Cardiac septum (tissue), 1 donor: ENCODE measurements around the gene LRRC45. TPM values are rescaled to one million over a fixed set of nuclear protein-coding genes. Genes with fewer than 3 reads are reported as not detected.

Experiments
- DNase-seq: peaks from one replicate; pipeline ENCODE4 v3.0.0-alpha.2; 2020; ENCODE audit warnings: low spot score
- intact Hi-C: fragments of 100-400 bp; cut with DNase I; formaldehyde crosslinking; loops from one replicate; pipeline ENCODE4 v1.14.0; 2022
- total RNA-seq: library from RNA; stranded (reverse); fragmentation: NEBNext Ultra II Directional; extraction: Animal tissue kit (Norgen Biotek cat#: 25700); gene quantifications from one replicate; pipeline ENCODE4 v1.2.1, GENCODE V29; 2021
- donor health status: DM: no; HTN: no; CAD: no.

LRRC45 gene
- total RNA-seq, 1 donor from 2014 or later = 3.3 TPM

DNA sequence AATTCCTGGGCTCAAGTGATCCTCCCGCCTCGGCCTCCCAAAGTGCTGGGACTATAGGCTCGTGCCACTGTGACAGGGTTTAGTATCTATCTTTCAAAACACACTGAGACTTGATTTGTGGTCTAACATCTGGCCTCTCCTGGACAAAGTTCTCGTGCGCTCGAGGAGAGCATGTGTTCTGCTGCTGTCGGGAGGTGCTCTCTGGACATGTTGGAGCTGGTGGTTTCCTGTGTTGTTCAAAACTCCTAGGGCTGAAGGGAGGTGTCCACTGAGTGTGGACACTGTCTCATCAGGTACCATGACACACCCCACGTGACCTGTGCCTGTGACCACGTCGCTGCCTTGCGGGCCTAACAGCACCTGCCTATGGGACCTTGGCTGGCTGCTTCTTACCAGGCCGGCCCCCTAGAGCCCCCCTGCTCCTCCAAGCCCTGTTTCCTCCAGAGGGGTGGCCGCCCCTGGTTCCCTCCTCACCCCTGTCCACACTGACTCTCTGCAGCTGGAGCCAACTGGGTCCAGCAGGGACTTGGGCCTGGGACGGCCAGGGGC, 22.9 kb downstream of the LRRC45 start:
- intact Hi-C loops = no loop called here
- DNase-seq = no peak

DNA sequence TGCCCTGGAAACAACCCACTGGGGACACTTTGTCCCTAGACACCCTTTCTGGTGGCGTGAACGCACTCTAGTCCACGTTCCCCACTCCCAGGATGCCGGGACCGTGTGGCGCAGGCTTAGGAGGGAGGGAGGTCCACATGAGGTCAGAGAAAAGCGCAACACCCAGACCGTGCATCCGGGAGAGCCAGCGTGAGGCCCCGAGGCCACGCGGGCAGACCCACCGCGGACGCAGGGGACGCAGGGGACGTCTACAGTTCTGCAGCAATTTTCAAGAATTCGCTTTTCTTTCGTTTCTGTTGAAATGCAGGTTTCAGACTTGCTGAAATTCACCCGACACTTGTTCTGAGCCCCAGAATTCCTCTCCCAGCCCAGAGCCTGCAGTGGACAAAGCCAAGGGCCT, 23.8 kb downstream of the LRRC45 start:
- intact Hi-C loops = no loop called here
- no peak for DNase-seq

DNA sequence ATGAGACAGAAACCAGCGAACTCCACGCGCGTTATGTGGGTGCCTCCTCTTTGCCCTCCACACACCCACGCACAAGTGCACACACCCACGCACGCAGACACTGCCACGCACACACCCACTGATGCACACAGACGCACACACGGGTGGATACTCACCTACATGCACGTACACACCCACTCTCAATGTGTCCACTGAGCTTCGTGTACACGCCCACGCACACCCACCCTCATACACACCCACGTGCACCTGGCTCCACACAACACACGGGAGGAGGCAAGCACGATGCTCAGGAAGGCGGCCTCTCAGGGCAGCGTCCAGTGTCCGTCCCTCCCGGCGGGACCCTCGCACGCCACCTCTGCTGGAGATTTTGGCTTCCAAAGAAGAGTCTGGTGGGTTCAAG, 24.3 kb downstream of the LRRC45 start:
- DNase-seq = no peak
- intact Hi-C loops = no loop called here

DNA sequence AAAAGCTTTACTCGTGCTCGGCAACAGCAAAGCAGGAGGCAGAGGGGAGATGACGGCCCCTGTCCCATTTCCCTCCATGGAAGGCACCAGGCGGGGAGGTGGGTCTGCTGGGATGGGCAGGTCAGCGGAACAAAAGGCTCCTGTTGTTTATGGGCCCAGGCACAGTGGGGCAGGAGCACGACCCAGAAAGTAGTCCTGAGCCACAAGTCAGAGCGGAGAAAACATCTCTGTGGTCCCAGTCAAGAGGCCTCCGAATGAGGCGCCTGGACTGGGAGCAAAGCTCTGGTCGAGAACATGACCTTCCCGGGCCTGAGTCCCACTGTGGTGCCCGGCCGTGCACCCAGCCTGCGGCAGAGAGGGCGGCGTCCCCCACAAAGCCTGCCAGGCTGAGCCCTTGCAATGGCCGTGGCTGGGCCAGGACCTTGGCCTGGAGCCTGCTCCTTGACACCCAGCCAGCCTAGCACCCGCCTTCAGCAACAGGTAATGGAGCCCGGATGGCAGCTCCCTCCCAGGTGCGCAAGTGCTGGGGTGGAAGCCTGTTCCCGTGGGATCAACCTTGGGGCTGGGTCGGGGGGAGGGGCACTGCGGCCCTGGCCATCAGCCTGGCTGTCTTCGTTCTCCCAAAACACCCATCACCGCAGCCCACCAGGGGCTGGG, 24.9 kb downstream of the LRRC45 start:
- intact Hi-C loops = no loop called here
- no peak for DNase-seq

DNA sequence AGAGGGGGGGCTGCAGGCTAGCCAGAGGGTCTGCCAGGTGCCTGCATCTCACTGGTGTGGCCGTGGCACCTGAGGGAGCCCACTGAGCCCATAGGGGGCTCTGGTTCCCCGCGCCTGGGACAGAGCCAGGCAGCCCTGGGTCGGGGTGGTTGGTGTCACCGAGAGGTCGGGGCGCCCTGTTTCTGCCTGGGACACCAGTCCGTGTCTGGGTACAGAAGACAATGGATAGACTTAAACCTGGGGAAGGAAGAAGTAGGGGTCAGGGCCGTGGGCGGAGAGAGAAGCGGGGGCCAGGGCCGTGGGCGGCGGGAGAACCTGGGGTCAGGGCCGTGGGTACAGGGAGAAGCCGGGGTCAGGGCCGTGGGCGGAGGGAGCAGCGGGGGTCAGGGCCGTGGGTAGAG, 25.5 kb downstream of the LRRC45 start:
- DNase-seq = no peak
- intact Hi-C loops = no loop called here

DNA sequence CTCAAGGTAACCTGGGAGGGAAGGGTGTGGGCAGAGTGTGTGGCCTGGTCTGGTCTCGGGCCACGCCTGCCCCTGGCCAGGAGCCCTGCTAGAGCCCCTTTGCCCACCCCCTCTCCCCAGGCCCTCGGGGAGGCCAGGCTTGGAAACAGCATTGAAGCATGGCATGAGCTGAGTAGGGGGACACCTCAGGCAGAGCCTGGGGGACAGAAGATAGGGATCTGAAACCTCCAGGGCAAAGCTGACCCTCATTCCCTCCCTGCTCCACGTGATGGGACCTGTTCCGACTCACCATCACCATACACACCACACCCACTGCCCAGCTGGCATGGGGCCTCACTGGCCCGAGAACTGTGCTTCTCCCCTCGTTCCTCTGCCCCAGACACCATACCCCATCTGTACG, 26.0 kb downstream of the LRRC45 start:
- no peak for DNase-seq
- intact Hi-C loops = no loop called here

DNA sequence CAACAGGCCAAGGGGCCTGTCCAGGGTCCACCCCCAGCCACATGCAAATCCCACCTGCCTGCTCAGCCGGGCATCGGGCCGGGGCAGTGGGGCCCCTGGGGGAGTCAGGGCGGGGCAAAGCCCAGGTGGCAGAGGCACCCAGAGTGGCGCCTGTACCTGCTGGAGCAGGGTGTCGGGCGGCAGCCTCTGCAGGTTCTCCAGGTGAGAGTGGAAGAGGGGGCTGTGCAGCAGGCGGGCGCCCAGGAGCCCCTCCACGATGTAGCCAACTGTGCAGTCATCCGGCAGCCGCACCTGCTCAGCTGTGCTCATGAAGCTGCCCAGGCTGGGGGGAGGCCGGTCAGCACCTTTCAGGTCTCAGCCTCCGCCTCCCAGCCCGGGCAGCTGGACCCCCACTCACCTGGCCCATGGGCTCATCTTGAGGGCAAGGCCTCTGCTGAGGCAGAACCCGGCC, 26.4 kb downstream of the LRRC45 start:
- DNase-seq = no peak
- intact Hi-C loops = no loop called here

DNA sequence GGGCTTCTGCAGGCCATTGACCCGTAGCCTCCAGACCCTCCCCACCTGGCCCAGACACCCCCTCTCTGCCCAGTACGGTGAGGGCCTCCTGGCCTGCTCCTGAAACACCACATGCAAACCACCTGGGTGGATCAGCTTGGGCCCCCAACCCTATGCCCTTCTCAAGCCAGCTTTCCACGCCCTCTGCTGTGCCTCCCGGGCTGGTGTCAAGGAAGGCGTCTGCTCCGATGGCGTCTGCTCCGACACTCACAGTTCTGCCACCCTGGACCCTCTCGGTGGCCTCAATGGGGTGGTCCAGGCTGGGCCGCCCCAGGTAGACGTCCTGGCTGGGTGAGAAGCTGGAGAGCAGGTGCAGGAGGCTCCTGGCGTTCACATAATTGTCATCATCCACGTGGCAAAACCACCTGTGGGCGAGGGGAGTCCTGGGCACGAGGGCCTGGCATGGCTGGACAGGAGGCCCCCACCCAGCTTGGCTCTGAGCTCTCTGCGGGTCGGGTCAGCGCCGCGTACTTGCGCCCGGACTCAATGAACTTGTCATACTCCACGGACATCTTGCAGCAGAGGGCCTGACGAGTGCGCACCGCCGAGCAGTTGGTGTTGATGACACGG, 27.2 kb downstream of the LRRC45 start:
- intact Hi-C loops = no loop called here

DNA sequence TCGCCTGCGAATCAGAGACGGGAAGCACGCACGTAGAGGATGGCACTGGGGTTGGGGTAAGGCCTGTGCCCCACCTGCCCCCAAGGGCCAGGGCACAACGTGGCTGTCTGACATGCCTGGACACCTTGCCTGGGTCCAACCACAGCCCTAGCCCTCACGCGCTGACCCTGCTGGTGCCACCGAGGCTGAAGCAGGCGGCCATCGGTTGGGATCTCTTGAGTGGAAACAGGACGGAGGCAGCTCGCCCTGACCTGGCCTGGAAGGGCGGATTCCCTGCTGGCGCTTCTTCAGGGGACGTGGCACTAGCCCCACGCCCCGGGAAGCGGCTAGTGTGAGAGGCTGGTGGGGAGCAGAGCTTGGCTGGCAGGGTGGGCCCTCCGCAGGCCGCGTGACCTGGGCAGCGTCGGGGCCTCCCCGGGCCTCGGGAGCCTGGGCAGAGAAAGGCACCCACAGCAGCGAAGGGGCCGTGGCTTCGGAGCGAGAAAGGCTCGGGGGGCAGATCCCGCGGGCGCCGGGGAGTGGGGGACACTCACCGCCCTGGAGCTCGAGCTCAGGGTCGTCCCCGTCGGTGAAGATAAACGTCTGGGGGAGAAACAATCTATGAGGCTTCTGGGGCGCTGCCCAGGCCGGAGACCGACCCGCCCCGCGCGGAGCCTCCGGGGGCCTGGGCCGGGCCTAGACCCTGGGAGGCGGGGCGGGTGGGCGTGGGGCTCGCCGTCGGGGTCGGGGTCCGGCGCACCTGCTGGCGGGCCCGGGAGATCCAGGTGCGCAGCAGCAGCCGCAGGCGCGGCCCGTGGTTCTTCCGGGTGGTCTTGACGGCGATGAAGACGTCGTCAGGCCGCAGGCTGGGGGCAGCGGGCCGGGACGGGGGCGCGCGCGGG, 27.9 kb downstream of the LRRC45 start:
- intact Hi-C loops = no loop called here
- DNase-seq = no peak

More for the DNA sequence above, 27.2 kb downstream of the LRRC45 start:
- DNase-seq = no peak

DNA sequence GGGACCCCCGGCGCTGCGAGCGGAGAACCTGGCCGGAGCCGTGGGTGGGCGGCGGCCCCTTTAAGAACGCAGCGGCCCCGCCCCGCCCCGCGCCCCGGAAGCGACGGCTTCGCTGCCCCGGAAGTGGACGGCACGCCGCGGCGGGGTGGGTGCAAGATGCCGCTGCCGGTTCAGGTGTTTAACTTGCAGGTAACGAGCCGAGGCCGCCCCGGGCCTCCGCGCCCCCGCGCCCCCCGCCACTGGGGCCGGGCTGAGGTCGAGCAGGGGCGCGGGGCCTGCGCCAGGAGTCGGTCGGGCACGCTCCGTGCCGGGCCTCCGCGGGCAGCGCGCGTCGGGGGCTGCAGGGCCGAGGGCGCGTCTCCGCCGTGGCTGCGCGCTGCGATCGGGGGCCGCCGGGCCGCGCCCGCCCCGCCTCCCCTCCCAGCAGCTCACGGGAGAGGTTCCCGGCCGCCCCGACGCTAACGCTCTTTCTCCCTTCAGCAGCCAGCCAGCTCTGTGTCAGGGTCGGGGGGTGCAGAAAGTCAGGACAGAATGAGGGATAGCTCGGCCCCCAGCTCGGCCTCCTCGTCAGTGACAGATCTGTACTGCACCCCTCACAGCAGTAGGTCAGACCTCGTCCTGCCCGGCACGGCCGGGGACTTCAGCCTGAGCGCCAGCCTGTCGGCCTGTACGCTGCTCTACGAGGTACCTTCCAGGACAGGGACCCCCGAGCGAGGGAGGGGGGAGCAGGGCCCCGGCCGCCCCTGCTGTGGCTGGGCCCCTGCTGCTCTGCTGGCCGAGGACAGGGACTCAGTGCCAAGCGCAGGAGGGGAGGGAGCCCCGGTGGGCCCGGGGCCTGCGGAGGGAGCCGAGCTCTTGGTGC, 28.9 kb downstream of the LRRC45 start, which contains the start of the genes GPS1 and RFNG:
Gene GPS1, plus strand, starts transcription at position 123 of the 862 bp plus-strand sequence. Its CDS starts 34 bp downstream, at position 157.
Gene RFNG, minus strand, starts transcription at position 36 of the 862 bp plus-strand sequence. CDS start 45 bp downstream, outside the sequence.
- DNase-seq = peak; percentile 90
- intact Hi-C loops = no loop called here

DNA sequence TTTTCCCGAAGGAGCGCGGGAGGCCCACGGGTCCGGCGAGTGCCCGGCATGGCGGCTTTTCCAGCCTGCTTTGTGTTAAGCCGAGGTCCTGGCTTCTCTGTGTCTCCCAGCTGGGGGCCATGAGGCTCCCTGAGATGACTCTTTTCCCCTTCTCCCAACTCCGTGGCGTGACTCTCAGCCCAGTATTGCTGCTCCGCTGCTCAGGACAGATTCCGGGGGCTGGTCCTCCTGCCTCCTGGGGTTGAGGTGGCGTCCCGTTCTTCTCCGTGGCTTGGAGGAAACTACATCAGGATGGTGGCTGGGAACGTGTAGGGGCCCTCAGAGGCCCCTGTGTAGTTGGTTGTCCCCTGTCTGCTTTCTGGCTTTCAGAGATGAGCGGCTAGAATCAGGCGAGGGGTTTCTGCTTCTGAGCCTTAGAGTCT, 29.5 kb downstream of the LRRC45 start:
- intact Hi-C loops = no loop called here
- no peak for DNase-seq

DNA sequence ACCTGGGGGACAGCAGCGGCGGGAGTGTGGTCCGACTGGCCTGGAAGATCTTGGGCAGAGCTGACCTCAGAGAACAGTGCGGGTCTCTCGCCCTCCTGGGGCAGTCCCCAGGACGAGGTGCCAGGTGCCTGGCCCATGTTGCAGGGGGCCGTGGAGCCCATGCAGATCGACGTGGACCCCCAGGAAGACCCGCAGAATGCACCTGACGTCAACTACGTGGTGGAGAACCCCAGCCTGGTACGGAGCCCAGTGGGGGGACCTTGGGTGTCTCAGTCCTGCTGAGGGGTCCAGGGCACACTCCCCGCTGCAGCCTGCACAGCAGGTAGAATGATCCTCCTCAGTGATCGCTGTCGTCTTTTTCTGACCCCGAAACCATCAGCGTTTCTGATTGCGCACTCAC, 30.0 kb downstream of the LRRC45 start:
- intact Hi-C loops = no loop called here
- no peak for DNase-seq

DNA sequence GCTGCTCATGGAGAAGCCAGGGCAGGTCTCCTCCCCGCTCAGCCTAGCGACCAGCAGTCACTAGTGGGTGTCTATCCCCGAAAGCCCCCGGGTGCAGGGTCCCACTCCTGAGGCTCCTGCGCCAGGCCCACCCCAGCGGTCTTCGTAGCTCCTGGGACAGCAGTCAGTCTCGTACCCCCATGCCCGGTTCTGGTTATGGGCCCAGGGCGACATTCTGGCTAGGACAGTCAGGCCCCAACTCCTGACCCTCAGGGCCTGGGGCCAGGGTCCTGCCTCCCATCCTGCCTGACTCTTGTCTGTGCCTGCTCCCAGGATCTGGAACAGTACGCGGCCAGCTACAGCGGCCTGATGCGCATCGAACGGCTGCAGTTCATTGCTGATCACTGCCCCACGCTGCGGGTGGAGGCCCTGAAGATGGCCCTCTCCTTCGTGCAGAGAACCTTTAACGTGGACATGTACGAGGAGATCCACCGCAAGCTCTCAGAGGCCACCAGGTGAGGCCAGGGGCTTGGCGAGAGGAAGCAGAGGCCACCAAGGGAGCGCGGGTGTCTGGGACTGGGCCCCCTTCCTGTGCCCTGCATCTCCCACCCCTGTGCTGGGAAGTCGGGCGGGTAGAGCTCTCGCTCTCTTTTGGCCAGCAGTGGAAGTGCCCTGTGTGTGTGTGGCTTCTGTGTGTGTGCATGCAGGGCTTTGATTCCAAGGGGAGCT, 30.6 kb downstream of the LRRC45 start:
- no peak for DNase-seq
- intact Hi-C loops = no loop called here

DNA sequence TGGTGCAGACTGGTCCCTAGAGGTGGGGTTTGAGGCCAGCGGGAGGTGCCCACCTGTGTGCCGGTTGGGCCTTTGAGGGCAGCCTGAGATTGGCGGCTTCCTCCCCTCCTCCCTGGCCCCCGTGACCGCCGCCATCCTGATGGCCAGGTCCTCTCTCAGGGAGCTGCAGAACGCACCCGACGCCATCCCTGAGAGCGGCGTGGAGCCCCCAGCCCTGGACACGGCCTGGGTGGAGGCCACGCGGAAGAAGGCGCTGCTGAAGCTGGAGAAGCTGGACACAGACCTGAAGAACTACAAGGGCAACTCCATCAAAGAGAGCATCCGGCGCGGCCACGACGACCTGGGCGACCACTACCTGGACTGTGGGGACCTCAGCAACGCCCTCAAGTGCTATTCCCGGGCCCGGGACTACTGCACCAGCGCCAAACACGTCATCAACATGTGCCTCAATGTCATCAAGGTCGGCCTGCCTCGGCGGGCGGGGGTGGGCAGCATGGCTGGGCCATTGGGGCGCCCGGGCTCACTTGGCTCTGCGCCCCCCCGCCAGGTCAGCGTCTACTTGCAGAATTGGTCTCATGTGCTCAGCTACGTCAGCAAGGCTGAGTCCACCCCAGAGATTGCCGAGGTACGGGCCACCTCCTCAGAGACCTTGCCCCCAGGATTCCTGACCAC, 31.4 kb downstream of the LRRC45 start:
- no peak for DNase-seq
- intact Hi-C loops = no loop called here

DNA sequence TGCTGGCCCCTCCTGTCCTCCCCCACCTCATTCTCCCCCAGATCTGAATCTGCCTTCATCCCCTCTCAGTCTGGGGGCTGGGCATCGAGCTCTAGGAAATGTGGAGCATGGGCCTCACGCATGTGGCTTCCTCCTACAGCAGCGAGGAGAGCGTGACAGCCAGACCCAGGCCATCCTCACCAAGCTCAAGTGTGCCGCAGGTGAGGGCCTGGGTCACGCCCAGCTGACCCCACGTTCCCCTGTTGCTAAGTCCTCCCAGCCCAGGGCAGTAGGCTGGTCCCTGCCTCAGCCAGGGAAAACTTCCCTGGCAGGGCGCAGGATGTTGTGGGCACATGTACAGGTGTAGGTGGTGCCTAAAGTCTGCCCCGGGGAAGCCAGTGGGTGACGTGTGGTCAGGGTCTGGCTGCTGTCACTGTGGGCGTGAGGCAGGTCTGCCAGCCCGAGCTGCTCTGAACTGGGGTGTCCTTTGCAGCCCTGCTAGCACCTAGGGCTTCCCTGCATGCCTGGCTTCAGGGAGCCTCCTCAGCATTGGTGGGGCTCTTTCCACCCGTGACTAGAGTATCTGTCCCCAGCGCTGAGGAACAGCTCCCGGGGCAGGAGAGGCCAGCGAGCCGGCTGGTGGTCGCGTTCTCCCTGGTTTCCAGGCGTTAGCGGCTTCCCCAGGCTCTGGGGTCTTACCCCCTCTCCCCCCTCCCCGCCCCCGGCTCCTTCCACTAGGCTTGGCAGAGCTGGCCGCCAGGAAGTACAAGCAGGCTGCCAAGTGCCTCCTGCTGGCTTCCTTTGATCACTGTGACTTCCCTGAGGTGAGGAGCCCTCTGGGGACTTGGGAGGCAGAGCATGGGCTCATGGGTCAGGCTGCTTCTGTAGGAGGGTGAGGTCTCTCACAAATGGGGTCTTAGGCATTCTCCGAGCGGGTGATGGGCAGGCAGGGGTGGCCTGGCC, 32.2 kb downstream of the LRRC45 start:
- no peak for DNase-seq
- intact Hi-C loops = no loop called here

DNA sequence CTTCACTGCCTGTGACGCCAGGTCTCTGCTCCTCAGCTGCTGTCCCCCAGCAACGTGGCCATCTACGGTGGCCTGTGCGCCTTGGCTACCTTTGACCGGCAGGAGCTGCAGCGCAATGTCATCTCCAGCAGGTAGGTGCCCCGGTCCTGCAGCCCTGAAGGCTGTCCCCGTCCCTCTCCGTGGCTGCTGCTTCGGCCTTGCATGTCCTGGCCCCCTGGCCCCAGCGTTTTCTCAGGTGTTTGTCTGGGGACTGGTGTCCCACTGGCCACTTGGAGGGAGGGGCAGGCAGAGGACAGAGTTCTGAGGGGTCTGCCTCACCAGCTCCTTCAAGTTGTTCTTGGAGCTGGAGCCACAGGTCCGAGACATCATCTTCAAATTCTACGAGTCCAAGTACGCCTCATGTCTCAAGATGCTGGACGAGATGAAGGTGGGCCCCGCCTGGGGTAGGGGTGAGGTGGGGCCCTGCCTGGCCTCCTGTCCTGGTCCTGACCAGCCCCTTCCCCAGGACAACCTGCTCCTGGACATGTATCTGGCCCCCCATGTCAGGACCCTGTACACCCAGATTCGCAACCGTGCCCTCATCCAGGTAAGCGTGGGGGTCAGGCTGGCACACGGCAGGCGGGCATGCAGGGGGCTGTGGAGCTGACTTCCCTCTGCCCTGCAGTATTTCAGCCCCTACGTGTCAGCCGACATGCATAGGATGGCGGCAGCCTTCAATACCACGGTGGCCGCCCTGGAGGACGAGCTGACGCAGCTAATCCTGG, 33.0 kb downstream of the LRRC45 start:
- intact Hi-C loops = no loop called here
- DNase-seq = no peak
